Transverse colon (tissue), 4 donors: Measurements from ENCODE around the gene C16orf96. TPM values are rescaled to one million over a fixed set of nuclear protein-coding genes. Genes with fewer than 3 reads are reported as not detected.

ENCODE experiments used
- DNase-seq: peaks from one replicate; pipeline ENCODE4 v3.0.0-alpha.2; 2019
- H3K27ac ChIP-seq, 4 donors: fragments of 200-600 bp; sonication (generic); 2 replicates each; pipeline ENCODE4 v1.5.1; 2016 to 2018; ENCODE audit warnings: inconsistent platforms in 4 of 4
- H3K27me3 ChIP-seq: fragments of 200-600 bp; sonication (generic); 2 replicates; pipeline ENCODE4 v1.5.1; 2017; ENCODE audit warnings: inconsistent platforms
- H3K36me3 ChIP-seq, 4 donors: fragments of 200-600 bp; sonication (generic); 2 replicates each; pipeline ENCODE4 v1.5.1; 2017 to 2019; ENCODE audit warnings: inconsistent platforms in 4 of 4
- H3K4me1 ChIP-seq, 4 donors: fragments of 200-600 bp; sonication (generic); 2 replicates each; pipeline ENCODE4 v1.5.1; 2017 to 2020; ENCODE audit warnings: inconsistent platforms in 4 of 4
- H3K4me3 ChIP-seq, 4 donors: fragments of 200-600 bp; sonication (generic); 1 replicate in 1 of 4; 2 replicates in 3 of 4; pipeline versions ENCODE4 v1.5.1 to v1.6.1; 2017 to 2019; ENCODE audit warnings: inconsistent platforms in 4 of 4
- H3K9me3 ChIP-seq, 2 donors: fragments of 200-600 bp; sonication (generic); 2 replicates each; pipeline ENCODE4 v1.5.1; 2017 to 2019; ENCODE audit warnings: inconsistent platforms in 2 of 2
- CTCF ChIP-seq, 5 experiments: fragments of 200-600 bp in 3 of 5; fragments of 450-650 bp in 2 of 5; sonication (generic) in 3 of 5; IDR thresholded peaks; 1 replicate in 2 of 5; 2 replicates in 3 of 5; pipeline ENCODE4 v1.5.1; 2016 to 2017; ENCODE audit warnings: antibody characterized with exemption in 5 of 5, inconsistent platforms in 3 of 5, mild to moderate bottlenecking in 2 of 5, moderate library complexity in 1 of 5
- EP300 ChIP-seq: sonication (generic); formaldehyde crosslinking; IDR thresholded peaks from one replicate; pipeline ENCODE4 v1.6.1; 2017; ENCODE audit warnings: antibody characterized with exemption, low read depth
- POLR2A ChIP-seq: fragments of 450-650 bp; IDR thresholded peaks from one replicate; pipeline ENCODE4 v1.6.1; 2016; ENCODE audit warnings: antibody characterized with exemption, mild to moderate bottlenecking, moderate library complexity
- POLR2AphosphoS5 ChIP-seq, 3 donors: sonication (generic); formaldehyde crosslinking; IDR thresholded peaks; one replicate each; pipeline ENCODE4 v1.6.1; 2016; ENCODE audit warnings: antibody characterized with exemption in 3 of 3
- WGBS, 2 donors: methylation state at CpG; one replicate each; pipeline ENCODE4 v1.1.5; 2018; ENCODE audit warnings: low coverage in 1 of 2; 5-methylcytosine and 5-hydroxymethylcytosine counted together
- in situ Hi-C, 4 donors: fragments of 200-750 bp; cut with MboI; loops; one replicate each; pipeline versions ENCODE4 v1.15.0 to v1.15.1; 2017; ENCODE audit warnings: low sequenced_read_pairs in 3 of 4, low pct_ligation_motif_present in 1 of 4, low pct_unique_long_range_greater_than_20kb in 1 of 4
- intact Hi-C: fragments of 100-400 bp; cut with DNase I; formaldehyde crosslinking; loops from one replicate; pipeline ENCODE4 v1.15.1; 2023; ENCODE audit warnings: low total_unique reads
- total RNA-seq, 4 donors: library from RNA; depleted of rRNA; stranded (reverse); fragments of >200 nt; gene quantifications; one replicate each; pipeline ENCODE4 v1.1.0, GENCODE V29; 2016

C16orf96 gene
- total RNA-seq: not detected

GRCh38 chr16:4556112-4556511 lies at the start of gene C16orf96:
Gene C16orf96, plus strand, starts transcription at chr16:4556340. Its CDS starts 150 bp downstream, at chr16:4556490.
- WGBS, 2 donors: 69% methylated on average over 4 of the region's 4 CpGs; no CpG with 5 or more reads in 1 of the 2 donors
- TF ChIP-seq POLR2A (no peak), EP300 (no peak), POLR2AphosphoS5 (IDR thresholded peaks at IDR 0.05) (no peak), CTCF (IDR thresholded peaks at IDR 0.05) (no peak)
- Histone ChIP-seq H3K4me1 (no peaks in the 10 kb centered on the region), H3K27ac (no peak within 1 kb of the TSS), H3K27me3 (no peaks in the 10 kb centered on the region), H3K36me3 (no peaks in the 10 kb centered on the region), H3K4me3 (no peak within 1 kb of the TSS), H3K9me3 (no peaks in the 10 kb centered on the region)
- in situ Hi-C loops (no loop called here), intact Hi-C loops (no loop called here)
- DNase-seq: no peak

- no peaks in the 10 kb centered on the region for H3K9me3 ChIP-seq
- WGBS, 2 donors: 0% methylated on average over 3 of the region's 3 CpGs; no CpG with 5 or more reads in 1 of the 2 donors
- peak; percentile 63 for DNase-seq
- H3K27ac ChIP-seq: peak overlapping the region; percentile 12 to 49 (median 31)
- H3K4me1 ChIP-seq: peaks cover 9 to 28% (median 9%) of the 10 kb centered on the region in 4 donors
- peaks cover 0 to 29% (median 7%) of the 10 kb centered on the region in 4 donors for H3K36me3 ChIP-seq
- in situ Hi-C loops: no loop called here
- intact Hi-C loops: loop anchor here (10.0 kb wide), 1 partner anchor 78 kb away; no protein-coding TSS in a partner anchor
- H3K4me3 ChIP-seq: no peak overlapping the region
- peak in 1 of 3 donors; percentile 14 for TF ChIP-seq POLR2AphosphoS5 (IDR thresholded peaks at IDR 0.05)
- TF ChIP-seq EP300: no peak
- TF ChIP-seq POLR2A: no peak
- TF ChIP-seq CTCF (IDR thresholded peaks at IDR 0.05): peak; percentile 73 to 86 (median 81)
- no peaks in the 10 kb centered on the region for H3K27me3 ChIP-seq
These were observed 49.7 kb upstream of the C16orf96 start for GRCh38 chr16:4506450-4506849.

- Histone ChIP-seq H3K4me1 (peaks cover 5 to 28% (median 7%) of the 10 kb centered on the region in 4 donors), H3K27me3 (no peaks in the 10 kb centered on the region), H3K36me3 (peaks cover 0 to 29% (median 8%) of the 10 kb centered on the region in 4 donors), H3K9me3 (no peaks in the 10 kb centered on the region), H3K27ac (no peak overlapping the region), H3K4me3 (no peak overlapping the region)
- in situ Hi-C loops (no loop called here), intact Hi-C loops (loop anchor here (10.0 kb wide), 1 partner anchor 77 kb away; no protein-coding TSS in a partner anchor)
- DNase-seq: no peak
- no peak for TF ChIP-seq POLR2A
- TF ChIP-seq CTCF (IDR thresholded peaks at IDR 0.05): no peak
- TF ChIP-seq EP300: no peak
- no peak for TF ChIP-seq POLR2AphosphoS5 (IDR thresholded peaks at IDR 0.05)
- 94 to 100% methylated on average over 3 to 17 of the region's 17 CpGs for WGBS, 2 donors
These were observed 48.4 kb upstream of the C16orf96 start for GRCh38 chr16:4507588-4508345.

- no peak for DNase-seq
- in situ Hi-C loops (no loop called here), intact Hi-C loops (loop anchor here (10.0 kb wide), 1 partner anchor 76 kb away; no protein-coding TSS in a partner anchor)
- TF ChIP-seq EP300: no peak
- no peak for TF ChIP-seq CTCF (IDR thresholded peaks at IDR 0.05)
- TF ChIP-seq POLR2AphosphoS5 (IDR thresholded peaks at IDR 0.05): no peak
- TF ChIP-seq POLR2A: no peak
- no peak overlapping the region for H3K27ac ChIP-seq
- H3K4me1 ChIP-seq: peaks cover 5 to 33% (median 7%) of the 10 kb centered on the region in 4 donors
- WGBS, 2 donors: 100% methylated on average over 2 of the region's 3 CpGs; no CpG with 5 or more reads in 1 of the 2 donors
- H3K9me3 ChIP-seq: no peaks in the 10 kb centered on the region
- H3K36me3 ChIP-seq: peaks cover 0 to 29% (median 8%) of the 10 kb centered on the region in 4 donors
- H3K4me3 ChIP-seq: no peak overlapping the region
- no peaks in the 10 kb centered on the region for H3K27me3 ChIP-seq
These were observed 47.3 kb upstream of the C16orf96 start for GRCh38 chr16:4508806-4509205.
